Natural killer cell treated with Interleukin-12 subunit alpha and Interleukin-12 subunit beta and Interleukin-15 and Interleukin-18, amount 100 ng/mL, for 72 hours (primary cell): ENCODE data around the gene RBM47. TPM values are rescaled to one million over a fixed set of nuclear protein-coding genes. Genes with fewer than 3 reads are reported as not detected.
A peak's percentile ranks its signal among the peaks of the same experiment; 100 is the strongest.
"Not testable (repeated sequence)": the region's sequence is repeated elsewhere in the genome, so short reads cannot be mapped to it uniquely, and the experiment has no call there.

Source experiments
- ATAC-seq, 2 donors: fragments of 150-1000 bp; cut with Tn5 transposase in 1 of 2; sonication (Bioruptor Pico), chemical (Tn5 transposase) in 1 of 2; 2 replicates each; pipeline ENCODE4 v1.10.0; 2021
- DNase-seq: peaks from one replicate; pipeline ENCODE4 v3.0.0; 2022; ENCODE audit warnings: low spot score
- H3K27ac Mint-ChIP-seq, 2 donors: 1 replicate in 1 of 2; 2 replicates in 1 of 2; pipeline ENCODE4 v1.8.0; 2022; ENCODE audit warnings: mixed read lengths in 2 of 2, mild to moderate bottlenecking in 1 of 2, moderate library complexity in 1 of 2
- H3K27me3 Mint-ChIP-seq, 2 donors: 1 replicate in 1 of 2; 2 replicates in 1 of 2; pipeline ENCODE4 v1.8.0; 2022; ENCODE audit warnings: mixed read lengths in 2 of 2
- H3K36me3 Mint-ChIP-seq: one replicate; pipeline ENCODE4 v1.8.0; 2022; ENCODE audit warnings: mixed read lengths
- H3K4me1 Mint-ChIP-seq, 2 donors: 1 replicate in 1 of 2; 2 replicates in 1 of 2; pipeline ENCODE4 v1.8.0; 2022; ENCODE audit warnings: low read depth in 2 of 2, mixed read lengths in 2 of 2, mild to moderate bottlenecking in 1 of 2
- H3K4me3 Mint-ChIP-seq: one replicate; pipeline ENCODE4 v1.8.0; 2022; ENCODE audit warnings: mixed read lengths
- H3K9me3 Mint-ChIP-seq: 2 replicates; pipeline ENCODE4 v1.8.0; 2022; ENCODE audit warnings: mixed read lengths
- total RNA-seq, 2 donors: library from RNA; stranded (reverse); gene quantifications; one replicate each; pipeline ENCODE4 v1.2.3, GENCODE V29; 2022

Gene RBM47
- total RNA-seq, 2 donors from 2014 or later, result 8.5 to 15.4 TPM

- DNase-seq, result no peak
- Mint-ChIP-seq H3K27ac (no peak overlapping the region), H3K4me3 (no peak overlapping the region), H3K27me3 (peaks cover 5 to 14% of the 10 kb centered on the region in 2 donors), H3K36me3 (no peaks in the 10 kb centered on the region), H3K9me3 (no peaks in the 10 kb centered on the region), H3K4me1 (no peaks in the 10 kb centered on the region)
- ATAC-seq, result no peak
Observed at GRCh38 chr4:40412388-40412787, 217.3 kb downstream of the RBM47 start.

- DNase-seq, result no peak
- peaks cover 5 to 15% of the 10 kb centered on the region in 2 donors for H3K27me3 Mint-ChIP-seq
- H3K4me1 Mint-ChIP-seq, result no peaks in the 10 kb centered on the region
- H3K36me3 Mint-ChIP-seq, result peaks cover 5% of the 10 kb centered on the region
- no peak for ATAC-seq
- H3K4me3 Mint-ChIP-seq, result no peak overlapping the region
- H3K27ac Mint-ChIP-seq, result no peak overlapping the region
- H3K9me3 Mint-ChIP-seq, result no peaks in the 10 kb centered on the region
Observed at GRCh38 chr4:40409835-40410234, 219.8 kb downstream of the RBM47 start.

GRCh38 chr4:40407468-40407867, 222.2 kb downstream of the RBM47 start:
- H3K27me3 Mint-ChIP-seq, H3K27ac Mint-ChIP-seq, H3K4me3 Mint-ChIP-seq, H3K36me3 Mint-ChIP-seq, DNase-seq, H3K9me3 Mint-ChIP-seq, ATAC-seq, H3K4me1 Mint-ChIP-seq: not testable (repeated sequence)

GRCh38 chr4:40406340-40406739, 223.3 kb downstream of the RBM47 start:
- Mint-ChIP-seq H3K4me1 (no peaks in the 10 kb centered on the region), H3K9me3 (no peaks in the 10 kb centered on the region), H3K27me3 (peaks cover 3 to 6% of the 10 kb centered on the region in 2 donors), H3K4me3 (no peak overlapping the region), H3K27ac (no peak overlapping the region), H3K36me3 (peaks cover 5% of the 10 kb centered on the region)
- ATAC-seq (no peak), DNase-seq (no peak)

- no peak overlapping the region for H3K4me3 Mint-ChIP-seq
- no peaks in the 10 kb centered on the region for H3K4me1 Mint-ChIP-seq
- no peak for ATAC-seq
- no peak for DNase-seq
- H3K27me3 Mint-ChIP-seq, result peaks cover 0 to 6% of the 10 kb centered on the region in 2 donors
- H3K9me3 Mint-ChIP-seq, result no peaks in the 10 kb centered on the region
- peaks cover 5% of the 10 kb centered on the region for H3K36me3 Mint-ChIP-seq
- no peak overlapping the region for H3K27ac Mint-ChIP-seq
Observed at GRCh38 chr4:40405193-40405592, 224.5 kb downstream of the RBM47 start.

GRCh38 chr4:40403081-40403480, 226.6 kb downstream of the RBM47 start:
- ATAC-seq (no peak), DNase-seq (no peak)
- Mint-ChIP-seq H3K4me1 (no peaks in the 10 kb centered on the region), H3K36me3 (peaks cover 5% of the 10 kb centered on the region), H3K27me3 (peaks cover 0 to 18% of the 10 kb centered on the region in 2 donors), H3K4me3 (no peak overlapping the region), H3K27ac (no peak overlapping the region), H3K9me3 (no peaks in the 10 kb centered on the region)

GRCh38 chr4:40402556-40402955, 227.1 kb downstream of the RBM47 start:
- Mint-ChIP-seq H3K4me3 (no peak overlapping the region), H3K36me3 (peaks cover 5% of the 10 kb centered on the region), H3K4me1 (no peaks in the 10 kb centered on the region), H3K27me3 (peaks cover 0 to 18% of the 10 kb centered on the region in 2 donors), H3K9me3 (no peaks in the 10 kb centered on the region), H3K27ac (no peak overlapping the region)
- DNase-seq, result no peak
- ATAC-seq, result no peak

- Mint-ChIP-seq H3K9me3 (no peaks in the 10 kb centered on the region), H3K27me3 (peaks cover 0 to 18% of the 10 kb centered on the region in 2 donors), H3K27ac (no peak overlapping the region), H3K36me3 (peaks cover 5% of the 10 kb centered on the region), H3K4me3 (no peak overlapping the region), H3K4me1 (no peaks in the 10 kb centered on the region)
- DNase-seq (no peak), ATAC-seq (no peak)
Observed at GRCh38 chr4:40401631-40402030, 228.0 kb downstream of the RBM47 start.

GRCh38 chr4:40401096-40401495, 228.6 kb downstream of the RBM47 start:
- Mint-ChIP-seq H3K4me3 (no peak overlapping the region), H3K9me3 (no peaks in the 10 kb centered on the region), H3K36me3 (peaks cover 5% of the 10 kb centered on the region), H3K4me1 (no peaks in the 10 kb centered on the region), H3K27me3 (peaks cover 0 to 18% of the 10 kb centered on the region in 2 donors), H3K27ac (no peak overlapping the region)
- DNase-seq, result no peak
- ATAC-seq, result no peak

GRCh38 chr4:40399578-40399977, 230.1 kb downstream of the RBM47 start:
- Mint-ChIP-seq H3K27me3 (peaks cover 0 to 15% of the 10 kb centered on the region in 2 donors), H3K4me1 (no peaks in the 10 kb centered on the region), H3K4me3 (no peak overlapping the region), H3K27ac (no peak overlapping the region), H3K9me3 (no peaks in the 10 kb centered on the region), H3K36me3 (no peaks in the 10 kb centered on the region)
- DNase-seq (no peak), ATAC-seq (no peak)

GRCh38 chr4:40395908-40396793, 233.5 kb downstream of the RBM47 start:
- H3K27ac Mint-ChIP-seq, result no peak overlapping the region
- ATAC-seq (no peak), DNase-seq (no peak)
- H3K4me1 Mint-ChIP-seq, result no peaks in the 10 kb centered on the region
- no peaks in the 10 kb centered on the region for H3K9me3 Mint-ChIP-seq
- H3K4me3 Mint-ChIP-seq, result no peak overlapping the region
- no peaks in the 10 kb centered on the region for H3K36me3 Mint-ChIP-seq
- peaks cover 3 to 11% of the 10 kb centered on the region in 2 donors for H3K27me3 Mint-ChIP-seq

GRCh38 chr4:40395166-40395900, 234.3 kb downstream of the RBM47 start:
- Mint-ChIP-seq H3K27me3 (peaks cover 3 to 11% of the 10 kb centered on the region in 2 donors), H3K27ac (no peak overlapping the region), H3K36me3 (no peaks in the 10 kb centered on the region), H3K4me3 (no peak overlapping the region), H3K4me1 (no peaks in the 10 kb centered on the region), H3K9me3 (no peaks in the 10 kb centered on the region)
- ATAC-seq, result peak in 1 of 2 donors; percentile 16
- DNase-seq, result no peak

GRCh38 chr4:40394236-40394635, 235.4 kb downstream of the RBM47 start:
- Mint-ChIP-seq H3K4me1 (no peaks in the 10 kb centered on the region), H3K27ac (no peak overlapping the region), H3K4me3 (no peak overlapping the region), H3K36me3 (no peaks in the 10 kb centered on the region), H3K9me3 (no peaks in the 10 kb centered on the region), H3K27me3 (peaks cover 3 to 5% of the 10 kb centered on the region in 2 donors)
- ATAC-seq (no peak), DNase-seq (no peak)

- not testable (repeated sequence) for DNase-seq, ATAC-seq, H3K4me3 Mint-ChIP-seq, H3K27ac Mint-ChIP-seq, H3K36me3 Mint-ChIP-seq, H3K27me3 Mint-ChIP-seq, H3K9me3 Mint-ChIP-seq, H3K4me1 Mint-ChIP-seq
Observed at GRCh38 chr4:40392241-40392640, 237.4 kb downstream of the RBM47 start.
